Measurements from ENCODE around the gene PPM1E. TPM values are rescaled to one million over a fixed set of nuclear protein-coding genes. Genes with fewer than 3 reads are reported as not detected.

The PPM1E gene
- total RNA-seq, 4 donors from 2014 or later: 0.14 TPM; not detected in 3

DNA sequence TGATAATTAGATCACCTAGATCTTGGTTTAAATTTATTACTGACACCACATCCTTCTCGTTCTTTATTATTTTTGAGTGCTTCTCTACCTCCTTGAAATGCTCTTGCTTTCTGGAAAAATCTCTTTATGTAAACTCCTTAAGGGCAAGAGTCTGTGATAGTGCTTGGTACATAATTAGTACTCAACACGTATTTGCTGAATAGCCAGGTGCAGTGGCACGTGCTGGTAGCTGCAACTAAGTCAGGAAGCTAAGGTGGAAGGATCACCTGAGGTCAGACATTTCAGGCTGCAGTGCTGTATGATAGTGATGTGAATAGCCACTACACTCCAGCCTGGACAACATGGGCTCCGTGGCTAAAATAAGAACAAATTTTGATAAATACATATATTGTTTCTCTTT is 63.0 kb downstream of the PPM1E start:
- no peak for DNase-seq
- no peak overlapping the region for H3K4me3 ChIP-seq
- no peaks in the 10 kb centered on the region for H3K27me3 ChIP-seq
- in situ Hi-C loops (cut with MboI; ENCODE audit: low pct_ligation_motif_present in 1 of 4, low pct_unique_long_range_greater_than_20kb in 1 of 4, low sequenced_read_pairs in 3 of 4): no loop called here
- H3K36me3 ChIP-seq: no peaks in the 10 kb centered on the region
- no peaks in the 10 kb centered on the region for H3K4me1 ChIP-seq
- no peak overlapping the region for H3K27ac ChIP-seq
- TF ChIP-seq, protein P1, sequence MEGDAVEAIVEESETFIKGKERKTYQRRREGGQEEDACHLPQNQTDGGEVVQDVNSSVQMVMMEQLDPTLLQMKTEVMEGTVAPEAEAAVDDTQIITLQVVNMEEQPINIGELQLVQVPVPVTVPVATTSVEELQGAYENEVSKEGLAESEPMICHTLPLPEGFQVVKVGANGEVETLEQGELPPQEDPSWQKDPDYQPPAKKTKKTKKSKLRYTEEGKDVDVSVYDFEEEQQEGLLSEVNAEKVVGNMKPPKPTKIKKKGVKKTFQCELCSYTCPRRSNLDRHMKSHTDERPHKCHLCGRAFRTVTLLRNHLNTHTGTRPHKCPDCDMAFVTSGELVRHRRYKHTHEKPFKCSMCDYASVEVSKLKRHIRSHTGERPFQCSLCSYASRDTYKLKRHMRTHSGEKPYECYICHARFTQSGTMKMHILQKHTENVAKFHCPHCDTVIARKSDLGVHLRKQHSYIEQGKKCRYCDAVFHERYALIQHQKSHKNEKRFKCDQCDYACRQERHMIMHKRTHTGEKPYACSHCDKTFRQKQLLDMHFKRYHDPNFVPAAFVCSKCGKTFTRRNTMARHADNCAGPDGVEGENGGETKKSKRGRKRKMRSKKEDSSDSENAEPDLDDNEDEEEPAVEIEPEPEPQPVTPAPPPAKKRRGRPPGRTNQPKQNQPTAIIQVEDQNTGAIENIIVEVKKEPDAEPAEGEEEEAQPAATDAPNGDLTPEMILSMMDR (IDR thresholded peaks at IDR 0.05): no peak
- TF ChIP-seq POLR2AphosphoS5 (IDR thresholded peaks at IDR 0.05) (no peak), EP300 (IDR thresholded peaks at IDR 0.05; ENCODE audit: low read depth) (no peak), POLR2A (IDR thresholded peaks at IDR 0.05) (no peak)
- intact Hi-C loops (cut with DNase I; ENCODE audit: low total_unique reads): no loop called here
- WGBS, 2 donors (ENCODE audit: low coverage in 1 of 2): 83 to 88% methylated on average over 3 to 4 of the region's 4 CpGs
- H3K9me3 ChIP-seq: no peaks in the 10 kb centered on the region

DNA sequence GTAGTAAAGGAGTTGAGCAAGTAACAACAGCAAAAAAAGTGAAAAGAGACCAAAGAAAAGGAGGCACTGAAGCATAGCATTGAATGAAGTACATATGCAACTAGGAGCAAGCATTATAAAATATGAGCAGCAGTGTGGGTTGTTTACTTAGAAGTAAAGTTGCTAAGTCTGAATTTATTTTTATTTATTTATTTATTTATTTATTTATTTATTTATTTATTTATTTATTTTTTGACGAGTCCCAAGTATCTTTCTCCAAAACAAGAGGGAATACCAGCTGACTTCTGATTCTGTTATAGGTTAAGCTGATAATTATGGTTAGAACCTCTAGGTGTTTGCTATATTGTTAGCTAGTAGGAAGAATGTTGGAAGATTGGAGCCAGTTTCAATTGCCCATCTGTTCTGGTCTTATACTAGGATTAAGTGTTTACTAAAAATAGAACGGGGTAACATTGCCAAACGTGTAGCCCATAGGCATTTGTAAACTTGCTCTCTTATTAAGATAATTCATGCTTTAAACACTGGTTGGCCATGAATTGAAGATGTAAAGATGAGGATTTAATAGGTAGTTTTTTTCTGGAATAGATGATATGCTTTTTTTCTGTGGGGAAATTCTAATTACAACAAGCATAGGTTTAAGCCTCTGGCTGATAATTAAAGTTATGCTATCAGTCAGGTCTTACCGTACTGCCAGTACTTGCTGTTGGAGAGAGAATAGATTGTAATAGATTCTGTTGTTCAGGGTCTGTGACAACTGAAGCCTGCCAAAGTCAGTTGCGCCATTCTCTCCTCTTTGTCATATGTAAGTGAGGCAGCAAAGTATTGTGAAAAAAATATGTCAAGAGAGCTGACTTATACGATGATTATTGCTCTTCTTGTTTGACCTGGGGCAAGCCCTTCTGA is 66.7 kb downstream of the PPM1E start:
- TF ChIP-seq POLR2A (IDR thresholded peaks at IDR 0.05) (no peak), POLR2AphosphoS5 (IDR thresholded peaks at IDR 0.05) (no peak), EP300 (IDR thresholded peaks at IDR 0.05; ENCODE audit: low read depth) (no peak)
- TF ChIP-seq, protein P1 (IDR thresholded peaks at IDR 0.05): no peak
- no peak overlapping the region for H3K4me3 ChIP-seq
- H3K27ac ChIP-seq: no peak overlapping the region
- H3K9me3 ChIP-seq: no peaks in the 10 kb centered on the region
- H3K27me3 ChIP-seq: no peaks in the 10 kb centered on the region
- H3K36me3 ChIP-seq: no peaks in the 10 kb centered on the region
- no peaks in the 10 kb centered on the region for H3K4me1 ChIP-seq
- intact Hi-C loops (cut with DNase I; ENCODE audit: low total_unique reads) (no loop called here), in situ Hi-C loops (cut with MboI; ENCODE audit: low pct_ligation_motif_present in 1 of 4, low pct_unique_long_range_greater_than_20kb in 1 of 4, low sequenced_read_pairs in 3 of 4) (no loop called here)
- no peak for DNase-seq
- 68 to 69% methylated on average over 6 of the region's 6 CpGs for WGBS, 2 donors (ENCODE audit: low coverage in 1 of 2)

DNA sequence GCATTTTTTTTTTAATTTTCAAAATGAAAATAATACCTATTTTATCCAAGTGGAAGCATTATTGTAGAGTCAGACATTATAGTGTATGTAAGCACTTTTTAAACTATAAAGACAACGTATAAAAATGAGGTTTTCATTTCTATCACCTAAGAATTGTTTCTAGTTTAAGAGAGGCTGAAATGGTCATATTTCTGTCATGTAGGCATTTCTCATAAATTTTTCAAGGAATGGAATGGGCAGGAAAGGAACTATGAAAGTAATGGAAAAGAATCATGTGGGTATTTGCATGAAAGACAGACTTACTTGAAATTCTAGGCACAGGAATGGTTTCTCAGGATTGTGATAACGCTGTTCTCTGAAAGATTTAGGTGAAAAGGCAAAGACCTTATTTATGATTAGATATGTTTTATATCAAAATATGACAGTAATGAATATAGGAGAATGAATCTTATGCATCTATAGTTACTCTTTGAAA is 67.4 kb downstream of the PPM1E start:
- in situ Hi-C loops (cut with MboI; ENCODE audit: low pct_ligation_motif_present in 1 of 4, low pct_unique_long_range_greater_than_20kb in 1 of 4, low sequenced_read_pairs in 3 of 4): no loop called here
- no peaks in the 10 kb centered on the region for H3K27me3 ChIP-seq

DNA sequence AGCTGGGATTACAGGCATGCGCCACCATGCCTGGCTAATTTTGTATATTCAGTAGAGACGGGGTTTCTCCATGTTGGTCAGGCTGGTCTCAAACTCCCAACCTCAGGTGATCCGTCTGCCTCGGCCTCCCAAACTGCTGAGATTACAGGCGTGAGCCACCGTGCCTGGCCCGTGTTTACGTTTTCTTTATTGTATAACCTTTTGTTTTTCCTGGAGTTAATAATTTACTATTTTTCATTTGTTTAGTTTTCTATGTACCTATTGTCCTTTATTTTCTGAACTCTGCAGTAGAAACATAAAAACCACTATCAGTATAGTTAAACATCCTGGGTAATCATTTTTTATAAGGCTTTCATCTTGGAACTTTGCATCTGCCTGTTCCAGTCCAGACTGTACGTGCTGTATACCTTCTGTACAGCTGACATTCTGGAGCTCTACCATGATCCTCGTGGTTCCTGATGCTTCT is 73.6 kb downstream of the PPM1E start:
- in situ Hi-C loops (cut with MboI; ENCODE audit: low pct_ligation_motif_present in 1 of 4, low pct_unique_long_range_greater_than_20kb in 1 of 4, low sequenced_read_pairs in 3 of 4) (no loop called here), intact Hi-C loops (cut with DNase I; ENCODE audit: low total_unique reads) (no loop called here)
- TF ChIP-seq EP300 (IDR thresholded peaks at IDR 0.05; ENCODE audit: low read depth): no peak
- TF ChIP-seq POLR2AphosphoS5 (IDR thresholded peaks at IDR 0.05): no peak
- TF ChIP-seq, protein P1 (IDR thresholded peaks at IDR 0.05): no peak
- no peak for TF ChIP-seq POLR2A (IDR thresholded peaks at IDR 0.05)
- Histone ChIP-seq H3K4me3 (no peak overlapping the region), H3K36me3 (no peaks in the 10 kb centered on the region), H3K27me3 (no peaks in the 10 kb centered on the region), H3K4me1 (peaks cover 0 to 16% (median 10%) of the 10 kb centered on the region in 4 donors), H3K27ac (peak overlapping the region in 1 of 4 donors; percentile 24), H3K9me3 (peaks cover 0 to 6% of the 10 kb centered on the region in 2 donors)
- 60 to 65% methylated on average over 10 of the region's 10 CpGs for WGBS, 2 donors (ENCODE audit: low coverage in 1 of 2)
- DNase-seq: peak; percentile 13

More for the DNA sequence above, 67.4 kb downstream of the PPM1E start:
- 86 to 89% methylated on average over 2 of the region's 2 CpGs for WGBS, 2 donors (ENCODE audit: low coverage in 1 of 2)
- Histone ChIP-seq H3K27ac (no peak overlapping the region), H3K4me1 (no peaks in the 10 kb centered on the region), H3K36me3 (no peaks in the 10 kb centered on the region), H3K9me3 (no peaks in the 10 kb centered on the region), H3K4me3 (no peak overlapping the region)
- intact Hi-C loops (cut with DNase I; ENCODE audit: low total_unique reads): no loop called here
- DNase-seq: no peak
- TF ChIP-seq POLR2A (IDR thresholded peaks at IDR 0.05): no peak
- no peak for TF ChIP-seq EP300 (IDR thresholded peaks at IDR 0.05; ENCODE audit: low read depth)
- TF ChIP-seq, protein P1 (IDR thresholded peaks at IDR 0.05): no peak
- TF ChIP-seq POLR2AphosphoS5 (IDR thresholded peaks at IDR 0.05): no peak

Measured in transverse colon (tissue), 4 donors.